ENCODE measurements around the gene TLR7.

TLR7 gene

DNA sequence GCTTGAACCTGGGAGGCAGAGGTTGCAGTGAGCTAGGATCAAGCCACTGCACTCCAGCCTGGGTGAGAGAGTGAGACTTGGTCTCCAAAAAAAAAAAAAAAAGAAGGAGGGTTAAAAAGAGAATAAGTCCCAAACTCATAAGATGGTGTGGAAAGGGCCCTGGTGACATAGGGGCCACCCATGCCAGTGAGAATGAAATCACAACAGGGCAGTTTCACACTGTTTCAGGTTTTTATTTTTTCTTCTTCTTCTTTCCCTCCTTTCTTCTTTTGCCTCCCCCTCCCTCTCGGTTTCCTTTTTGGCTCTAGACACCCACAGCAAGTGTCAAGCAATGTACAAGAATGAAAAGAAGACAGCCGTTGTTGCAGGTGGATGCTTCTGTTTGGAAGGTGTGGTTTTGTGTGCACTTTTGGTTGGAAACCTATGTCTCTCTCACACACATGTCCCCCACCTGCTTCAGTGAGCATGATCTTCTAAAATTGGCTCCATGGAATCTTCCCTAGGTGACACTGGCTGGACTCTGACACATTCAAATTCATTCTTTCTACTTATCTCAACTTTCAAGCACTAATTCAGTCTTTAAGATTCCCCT is 25.1 kb downstream of the TLR7 start:
- no peak for DNase-seq

GRCh38 chrX:12892716-12893115 is 25.8 kb downstream of the TLR7 start:
- no peak for DNase-seq

GRCh38 chrX:12894074-12895030 is 27.5 kb downstream of the TLR7 start:
- DNase-seq: peak; percentile 27

DNA sequence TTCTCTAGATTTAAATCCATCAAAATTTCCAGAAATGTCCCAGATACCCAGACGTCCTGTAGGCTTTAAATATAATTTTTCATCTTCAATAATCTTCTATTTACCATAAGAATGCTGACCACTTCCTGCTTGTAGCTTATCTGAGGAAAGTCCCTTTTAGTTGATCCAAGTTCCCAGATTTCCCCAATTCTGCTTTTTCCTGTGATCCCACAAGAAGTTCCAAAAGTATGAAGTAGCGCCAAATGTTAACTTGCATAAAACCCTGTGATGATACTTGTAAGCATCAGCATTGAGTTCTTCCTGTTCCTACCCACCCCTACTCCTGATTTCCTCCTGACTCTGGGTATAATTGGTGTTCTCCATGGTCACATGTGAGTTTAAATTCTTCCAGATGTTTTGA is 29.0 kb downstream of the TLR7 start:
- no peak for DNase-seq

- no peak for DNase-seq
Measured at GRCh38 chrX:12896935-12897334, 30.1 kb downstream of the TLR7 start.

- DNase-seq: no peak
Measured at GRCh38 chrX:12898073-12898472, 31.2 kb downstream of the TLR7 start.

GRCh38 chrX:12899506-12899905 is 32.6 kb downstream of the TLR7 start:
- DNase-seq: no peak

- peak; percentile 47 for DNase-seq
Measured at GRCh38 chrX:12901486-12901885, 34.6 kb downstream of the TLR7 start.

- DNase-seq: no peak
Measured at GRCh38 chrX:12903646-12904045, 36.8 kb downstream of the TLR7 start.

- no peak for DNase-seq
Measured at GRCh38 chrX:12906046-12906761, 39.3 kb downstream of the TLR7 start, which contains the start of gene TLR8. TSS of gene TLR8 (plus strand) at chrX:12906620. CDS start at chrX:12906707, 87 bp downstream.

DNA sequence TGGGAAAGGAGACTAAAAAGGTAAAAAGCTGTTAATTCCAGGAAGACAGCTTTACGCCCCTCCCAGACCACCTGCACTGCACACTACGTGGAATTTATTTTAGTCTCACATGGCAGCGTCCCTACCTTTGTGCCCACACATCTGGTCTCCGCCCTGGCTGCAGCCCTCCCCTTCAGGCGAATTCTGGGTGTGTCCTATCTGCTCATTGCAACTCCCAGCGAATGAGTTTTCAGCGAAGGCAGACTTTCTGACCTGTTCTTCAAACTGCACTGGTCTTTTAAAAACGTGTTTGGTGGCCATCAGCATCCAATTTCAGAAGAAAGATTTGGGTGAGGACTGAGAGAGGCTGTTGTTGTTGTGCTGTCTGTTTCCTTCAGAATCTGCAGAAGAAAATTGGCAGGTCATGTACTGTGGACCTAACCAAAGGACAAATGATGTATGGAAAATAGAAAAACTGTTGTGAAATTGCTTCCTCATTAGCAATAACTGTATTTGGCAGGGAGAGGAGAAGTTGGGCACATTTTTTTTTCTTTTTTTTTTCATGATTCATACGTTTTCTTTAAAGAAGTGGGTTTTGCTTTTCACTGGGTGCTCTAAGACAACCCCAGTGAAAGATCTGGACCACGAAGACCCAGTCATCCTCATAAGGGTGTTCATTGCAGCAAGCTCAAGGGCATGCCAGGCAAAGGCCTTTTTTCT is 43.7 kb downstream of the TLR7 start:
- DNase-seq: no peak

DNA sequence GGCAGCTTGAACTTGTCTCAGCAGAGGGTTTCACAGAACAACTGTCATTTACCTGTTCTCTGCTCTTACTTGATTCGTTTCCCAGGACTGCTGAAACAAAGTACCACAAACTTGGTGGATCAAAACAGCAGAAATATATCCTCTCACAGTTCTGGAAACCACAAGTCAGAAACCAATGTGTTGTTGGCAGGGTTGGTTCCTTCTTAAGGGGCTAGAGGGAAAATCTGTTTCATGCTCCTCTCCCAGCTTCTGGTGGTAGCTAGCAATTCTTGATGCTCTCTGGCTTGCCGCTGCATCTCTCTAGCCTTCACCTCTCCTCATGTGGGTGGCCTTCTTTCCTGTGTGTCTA is 44.2 kb downstream of the TLR7 start:
- DNase-seq: no peak

DNA sequence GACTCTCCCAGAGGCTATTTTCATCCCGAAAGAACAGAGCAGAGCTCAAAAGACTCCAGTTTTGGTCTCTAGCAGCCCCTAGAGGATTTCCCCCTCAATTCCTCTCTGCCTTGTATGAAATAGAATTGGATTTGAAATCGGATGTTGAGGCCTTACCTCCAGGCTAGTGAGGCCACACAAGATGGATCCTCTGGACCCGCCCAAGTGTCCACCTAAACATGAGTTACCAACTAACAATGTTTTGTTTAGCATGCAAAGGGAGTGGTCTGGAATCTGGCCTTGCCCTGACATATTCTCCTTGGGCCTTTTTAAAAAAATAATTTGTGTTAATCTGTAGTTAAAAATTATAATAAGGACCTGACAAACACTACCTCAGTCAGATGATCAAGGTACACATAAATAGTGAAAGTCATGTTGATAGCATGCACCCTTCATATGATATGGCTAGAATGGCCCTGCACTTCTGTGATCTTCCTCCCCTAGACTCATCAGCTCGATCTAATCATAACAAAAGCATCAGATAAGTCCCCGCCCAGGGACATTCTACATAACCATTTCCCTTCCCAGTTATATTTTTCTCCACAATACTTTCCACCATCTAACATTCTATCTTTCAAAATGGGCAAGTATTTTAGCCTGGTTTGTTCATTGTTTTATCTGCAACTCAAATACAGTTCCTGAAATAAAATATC is 46.1 kb downstream of the TLR7 start:
- DNase-seq: no peak

GRCh38 chrX:12917753-12918152 is 50.9 kb downstream of the TLR7 start:
- DNase-seq: no peak

DNA sequence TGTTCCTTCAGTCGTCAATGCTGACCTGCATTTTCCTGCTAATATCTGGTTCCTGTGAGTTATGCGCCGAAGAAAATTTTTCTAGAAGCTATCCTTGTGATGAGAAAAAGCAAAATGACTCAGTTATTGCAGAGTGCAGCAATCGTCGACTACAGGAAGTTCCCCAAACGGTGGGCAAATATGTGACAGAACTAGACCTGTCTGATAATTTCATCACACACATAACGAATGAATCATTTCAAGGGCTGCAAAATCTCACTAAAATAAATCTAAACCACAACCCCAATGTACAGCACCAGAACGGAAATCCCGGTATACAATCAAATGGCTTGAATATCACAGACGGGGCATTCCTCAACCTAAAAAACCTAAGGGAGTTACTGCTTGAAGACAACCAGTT is 52.2 kb downstream of the TLR7 start:
- no peak for DNase-seq

- DNase-seq: no peak
Measured at GRCh38 chrX:12919620-12920019, 52.7 kb downstream of the TLR7 start.

DNA sequence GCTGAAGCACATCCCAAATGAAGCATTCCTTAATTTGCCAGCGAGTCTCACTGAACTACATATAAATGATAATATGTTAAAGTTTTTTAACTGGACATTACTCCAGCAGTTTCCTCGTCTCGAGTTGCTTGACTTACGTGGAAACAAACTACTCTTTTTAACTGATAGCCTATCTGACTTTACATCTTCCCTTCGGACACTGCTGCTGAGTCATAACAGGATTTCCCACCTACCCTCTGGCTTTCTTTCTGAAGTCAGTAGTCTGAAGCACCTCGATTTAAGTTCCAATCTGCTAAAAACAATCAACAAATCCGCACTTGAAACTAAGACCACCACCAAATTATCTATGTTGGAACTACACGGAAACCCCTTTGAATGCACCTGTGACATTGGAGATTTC is 54.1 kb downstream of the TLR7 start:
- no peak for DNase-seq

- DNase-seq: no peak
Measured at GRCh38 chrX:12921886-12922598, 55.2 kb downstream of the TLR7 start.

GRCh38 chrX:12922599-12922919 is 55.7 kb downstream of the TLR7 start:
- no peak for DNase-seq

DNA sequence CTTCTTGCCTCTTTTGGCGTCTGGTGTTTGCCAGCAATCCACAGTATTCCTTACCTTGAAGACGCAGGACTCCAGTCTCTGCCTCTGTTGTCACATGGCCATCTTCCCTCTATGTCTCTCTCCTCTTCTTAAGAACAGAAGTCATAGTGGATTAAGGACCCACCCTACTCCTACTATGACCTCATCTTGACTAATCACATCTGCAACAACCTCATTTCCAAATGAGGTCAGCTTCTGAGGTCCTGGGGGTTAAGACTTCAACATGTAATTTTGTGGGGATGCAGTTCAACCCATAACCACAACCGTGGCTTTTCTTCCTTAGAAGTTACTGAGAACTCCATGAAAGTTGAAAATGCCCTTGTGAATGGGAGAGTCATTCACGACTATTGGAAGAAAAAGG is 62.8 kb downstream of the TLR7 start:
- DNase-seq: no peak

DNA sequence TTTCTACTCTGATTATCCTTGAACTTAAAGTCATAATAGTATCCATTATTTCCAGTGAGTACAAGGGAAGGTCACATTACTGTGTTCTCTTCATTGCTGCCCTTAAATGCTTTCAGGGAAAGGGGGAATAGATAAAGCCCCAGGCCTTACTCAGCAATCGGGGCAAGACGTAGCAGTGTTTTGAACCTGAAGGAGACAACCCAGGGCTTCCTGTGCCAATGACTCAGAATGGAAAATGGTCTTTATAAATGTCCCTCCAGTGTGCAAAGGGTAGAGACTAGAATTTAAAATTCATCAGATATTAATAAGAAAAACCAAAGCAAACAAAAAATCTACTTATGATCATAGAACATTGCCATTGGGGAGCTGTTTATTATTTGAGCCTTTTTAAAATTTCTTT is 63.3 kb downstream of the TLR7 start:
- DNase-seq: no peak

DNA sequence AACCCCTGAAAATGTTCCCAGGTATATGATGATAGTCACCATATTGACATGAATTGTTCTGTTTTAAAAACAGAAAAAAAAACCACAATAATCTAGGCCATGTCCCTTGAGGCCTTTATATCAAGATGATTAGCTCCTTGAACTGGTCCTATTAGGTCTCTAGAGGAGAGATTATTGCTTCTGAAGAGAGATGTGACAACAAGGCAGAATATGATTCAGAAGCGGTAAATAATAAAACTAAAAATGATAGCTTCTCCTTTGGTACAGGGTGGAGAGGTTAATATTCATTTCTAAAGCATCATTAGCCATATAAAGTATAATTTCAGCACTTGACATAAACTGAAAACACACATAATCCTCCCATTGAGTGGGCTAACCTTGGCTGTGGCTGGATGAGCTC is 65.4 kb downstream of the TLR7 start:
- no peak for DNase-seq
